GM19025 (cell line): ENCODE measurements around the gene RRP7A.
A peak's percentile ranks its signal among the peaks of the same experiment; 100 is the strongest.
"Not testable (repeated sequence)": the region's sequence is repeated elsewhere in the genome, so short reads cannot be mapped to it uniquely, and the experiment has no call there.

ENCODE experiments used
- ATAC-seq: cut with Tn5 transposase; IDR thresholded peaks from one replicate; pipeline ENCODE4 v1.9.1; 2021; ENCODE audit warnings: mild to moderate bottlenecking, low read depth, moderate library complexity; ENCODE audit not compliant: unreplicated experiment

Gene RRP7A

GRCh38 chr22:42500161-42500835, 19.3 kb downstream of the RRP7A start:
- ATAC-seq: peak; percentile 56

DNA sequence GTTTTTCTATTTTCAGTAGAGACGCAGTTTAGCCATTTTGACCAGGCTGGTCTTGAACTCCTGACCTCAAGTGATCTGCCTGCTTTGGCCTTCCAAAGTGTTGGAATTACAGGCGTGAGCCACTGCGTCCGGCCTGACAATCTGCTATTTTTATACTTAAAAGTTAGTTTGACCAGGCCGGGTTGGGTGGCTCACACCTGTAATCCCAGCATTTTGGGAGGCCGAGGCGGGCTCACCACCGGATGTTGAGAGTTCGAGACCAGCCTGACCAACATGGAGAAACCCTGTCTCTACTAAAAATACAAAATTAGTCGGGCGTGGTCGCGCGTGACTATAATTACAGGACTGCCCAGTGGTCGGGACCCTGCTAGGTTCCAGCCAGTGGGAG, 19.8 kb downstream of the RRP7A start:
- not testable (repeated sequence) for ATAC-seq

DNA sequence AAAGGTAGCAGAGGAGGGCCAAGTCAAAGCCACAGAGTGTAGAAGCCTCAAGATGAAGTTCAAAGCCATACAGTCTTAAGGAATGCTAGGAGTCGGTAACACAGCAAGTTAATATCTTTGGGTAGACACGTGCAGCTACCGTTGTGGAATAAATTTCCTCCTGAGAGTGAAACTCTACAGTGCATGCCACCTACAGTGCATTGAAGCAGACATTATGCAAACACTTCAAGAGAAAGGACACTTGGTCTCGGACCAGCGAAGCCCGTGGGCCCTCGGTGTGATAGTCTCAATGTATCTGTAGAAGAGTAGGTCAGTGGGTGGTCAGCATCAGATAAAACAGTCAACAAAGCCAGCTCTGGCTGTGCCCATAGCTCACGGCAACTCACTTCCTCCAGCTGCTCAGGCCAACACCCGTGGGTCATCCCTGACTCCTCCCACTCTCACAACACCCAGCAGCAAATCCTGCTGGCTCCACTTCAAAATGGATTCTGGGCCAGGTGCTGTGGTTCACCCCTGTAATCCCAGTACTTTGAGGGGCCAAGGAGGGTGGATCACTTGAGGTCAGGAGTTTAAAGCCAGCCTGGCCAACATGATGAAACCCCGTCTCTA, 24.0 kb downstream of the RRP7A start:
- ATAC-seq: not testable (repeated sequence)

- no peak for ATAC-seq
These were observed 26.2 kb downstream of the RRP7A start for GRCh38 chr22:42493393-42493792.

GRCh38 chr22:42492323-42492690, 27.3 kb downstream of the RRP7A start:
- ATAC-seq: no peak

DNA sequence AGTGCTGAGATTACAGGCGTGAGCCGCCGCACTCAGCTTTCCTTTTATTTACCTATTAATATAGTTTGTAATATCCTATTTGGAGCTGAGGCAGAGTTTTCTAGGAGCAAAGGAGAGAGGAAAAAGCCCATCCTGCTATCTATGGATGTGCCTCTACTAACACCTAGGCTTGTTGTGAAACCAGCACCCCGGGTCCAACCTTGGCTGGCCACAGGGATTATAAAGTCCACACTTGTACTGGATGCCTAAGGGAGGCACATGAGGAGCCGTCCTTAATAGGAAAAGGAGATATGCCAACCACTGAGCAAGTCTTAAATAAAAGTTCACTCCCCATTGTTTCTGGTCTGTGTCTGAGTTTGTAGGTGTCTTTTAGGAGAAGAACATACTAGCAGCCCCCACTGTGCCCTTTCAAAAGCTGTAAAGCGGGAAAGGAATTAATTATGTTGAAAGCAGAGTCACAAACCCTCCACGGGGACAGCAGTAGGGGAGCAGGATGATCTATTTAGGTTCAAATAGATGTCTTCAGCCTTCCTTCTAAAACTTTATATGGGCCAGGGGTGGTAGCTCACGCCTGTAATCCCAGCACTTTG, 29.3 kb downstream of the RRP7A start:
- ATAC-seq: no peak

- ATAC-seq: no peak
These were observed 30.6 kb downstream of the RRP7A start for GRCh38 chr22:42489000-42489399.

- ATAC-seq: no peak
These were observed 35.1 kb downstream of the RRP7A start for GRCh38 chr22:42484506-42484905.

GRCh38 chr22:42483610-42484223, 35.9 kb downstream of the RRP7A start:
- not testable (repeated sequence) for ATAC-seq

GRCh38 chr22:42475122-42475521, 44.5 kb downstream of the RRP7A start:
- no peak for ATAC-seq

GRCh38 chr22:42473484-42474193, 46.0 kb downstream of the RRP7A start:
- ATAC-seq: no peak

- ATAC-seq: no peak
These were observed 46.9 kb downstream of the RRP7A start for GRCh38 chr22:42472671-42473070.

GRCh38 chr22:42471441-42471840, 48.2 kb downstream of the RRP7A start:
- no peak for ATAC-seq

DNA sequence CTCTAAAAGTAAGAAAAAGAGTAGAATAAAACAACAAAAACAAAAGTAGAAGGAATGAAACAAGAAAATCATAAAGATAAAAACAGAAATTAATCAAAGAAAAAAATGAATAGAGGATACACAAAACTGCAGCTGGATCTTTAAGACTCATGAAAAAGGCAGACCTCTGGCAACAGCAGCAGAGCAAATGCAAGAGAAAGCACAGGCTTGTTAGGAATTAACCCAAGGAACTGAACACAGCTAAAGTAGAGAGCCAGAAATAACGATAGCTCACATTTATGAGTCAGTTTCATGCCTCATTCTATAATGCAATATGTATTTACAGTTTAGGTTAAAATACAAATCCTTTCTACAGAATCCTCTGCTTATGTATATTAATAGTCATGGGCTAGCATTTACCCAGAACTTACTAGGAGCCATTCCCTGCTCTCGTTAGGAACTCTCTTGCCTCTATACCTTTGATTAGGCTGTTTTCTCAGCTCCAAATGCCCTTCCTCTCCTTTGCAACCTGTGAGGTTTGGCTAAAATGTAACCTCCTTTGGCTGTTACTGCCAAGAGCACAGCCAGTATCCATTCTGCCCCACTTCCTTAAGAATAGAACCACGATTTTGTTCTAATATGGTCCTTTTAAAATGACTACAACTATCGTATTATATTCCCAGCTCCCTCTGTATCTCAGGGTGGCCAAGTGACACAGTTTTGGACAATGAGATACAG, 49.1 kb downstream of the RRP7A start:
- ATAC-seq: no peak

DNA sequence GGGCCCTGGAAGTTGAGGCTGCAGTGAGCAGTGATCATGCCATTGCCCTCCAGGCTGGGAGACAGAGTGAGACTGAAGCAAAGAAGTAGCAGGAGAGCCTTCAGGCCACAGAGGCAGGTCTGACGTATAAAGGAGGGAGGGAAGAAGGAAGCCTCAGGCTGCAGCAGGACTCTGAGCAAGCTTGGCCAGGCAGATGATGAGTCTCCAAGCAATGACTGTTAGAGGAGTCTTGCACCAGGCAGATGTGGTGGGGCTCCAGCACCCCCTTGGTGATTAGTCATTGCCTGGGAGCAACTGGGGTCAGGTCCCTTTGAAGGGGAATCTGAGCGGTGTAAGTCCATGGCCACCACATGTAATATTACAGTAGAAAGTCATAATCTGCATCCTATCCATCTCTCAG, 50.8 kb downstream of the RRP7A start:
- no peak for ATAC-seq

GRCh38 chr22:42462016-42462415, 57.6 kb downstream of the RRP7A start:
- no peak for ATAC-seq

GRCh38 chr22:42461511-42461910, 58.1 kb downstream of the RRP7A start:
- no peak for ATAC-seq
